Neural cell (in vitro differentiated cells): ENCODE data around the gene DOCK4. TPM values are rescaled to one million over a fixed set of nuclear protein-coding genes. Genes with fewer than 3 reads are reported as not detected.

Experiments used
- H2AFZ ChIP-seq: fragments of 200-600, 300-800 bp; sonication (generic), shearing (Covaris generic); 2 replicates; pipeline ENCODE4 v1.6.0; 2014; ENCODE audit warnings: low read depth, mild to moderate bottlenecking, antibody characterized with exemption, low read length, moderate library complexity
- H3F3A ChIP-seq: fragments of 200-600 bp; shearing (Covaris generic); 2 replicates; pipeline ENCODE4 v1.6.1; 2016; ENCODE audit warnings: mild to moderate bottlenecking, moderate library complexity, mixed read lengths, antibody characterized with exemption, low read length; ENCODE audit not compliant: insufficient read depth, poor library complexity, severe bottlenecking
- H3K27ac ChIP-seq: fragments of 200-600, 300-800 bp; sonication (generic), shearing (Covaris generic); 2 replicates; pipeline ENCODE4 v1.5.1; 2014; ENCODE audit warnings: mild to moderate bottlenecking, low read length, moderate library complexity
- H3K27me3 ChIP-seq: fragments of 300-800, 200-600 bp; sonication (generic), shearing (Covaris generic); 2 replicates; pipeline ENCODE4 v1.6.0; 2014; ENCODE audit warnings: mild to moderate bottlenecking, low read depth, low read length, moderate library complexity; ENCODE audit not compliant: insufficient read depth
- H3K36me3 ChIP-seq: fragments of 300-800, 200-600 bp; sonication (generic), shearing (Covaris generic); 2 replicates; pipeline ENCODE4 v1.5.1; 2014; ENCODE audit warnings: mild to moderate bottlenecking, antibody characterized with exemption, low read length, moderate library complexity; ENCODE audit not compliant: insufficient read depth
- H3K4me2 ChIP-seq: fragments of 300-800, 200-600 bp; sonication (generic), shearing (Covaris generic); 2 replicates; pipeline ENCODE4 v1.6.0; 2014; ENCODE audit warnings: mild to moderate bottlenecking, low read length
- H3K4me3 ChIP-seq: fragments of 300-800, 200-600 bp; sonication (generic), shearing (Covaris generic); 2 replicates; pipeline ENCODE4 v1.5.1; 2014; ENCODE audit warnings: mild to moderate bottlenecking, low read length, moderate library complexity
- H3K79me2 ChIP-seq: fragments of 200-600 bp; shearing (Covaris generic); replicated peaks from 2 replicates; pipeline ENCODE4 v1.6.0; 2014; ENCODE audit warnings: mild to moderate bottlenecking, low read length, moderate library complexity; ENCODE audit not compliant: insufficient read depth
- H3K9ac ChIP-seq: fragments of 300-800, 200-600 bp; sonication (generic), shearing (Covaris generic); 2 replicates; pipeline ENCODE4 v1.6.1; 2016; ENCODE audit warnings: mild to moderate bottlenecking, low read length, mixed read lengths
- H3K9me2 ChIP-seq: fragments of 200-600 bp; shearing (Covaris generic); 2 replicates; pipeline ENCODE4 v1.6.1; 2016; ENCODE audit warnings: mild to moderate bottlenecking, low read length, mixed read lengths; ENCODE audit not compliant: insufficient read depth
- H3K9me3 ChIP-seq: fragments of 200-600, 300-800 bp; sonication (generic), shearing (Covaris generic); 2 replicates; pipeline ENCODE4 v1.6.1; 2016; ENCODE audit warnings: mild to moderate bottlenecking, mixed run types, low read length, moderate library complexity, mixed read lengths
- H4K20me1 ChIP-seq: fragments of 200-600 bp; shearing (Covaris generic); 2 replicates; pipeline ENCODE4 v1.6.1; 2016; ENCODE audit warnings: mild to moderate bottlenecking, mixed run types; ENCODE audit not compliant: insufficient read depth
- CTCF ChIP-seq: fragments of 450-650 bp; IDR thresholded peaks from 2 replicates; pipeline ENCODE4 v1.5.1; 2014; ENCODE audit warnings: antibody characterized with exemption, mild to moderate bottlenecking, moderate library complexity; ENCODE audit not compliant: poor library complexity, severe bottlenecking
- EP300 ChIP-seq: fragments of 450-650 bp; conservative IDR thresholded peaks from 2 replicates; pipeline ENCODE4 v1.6.1; 2014; ENCODE audit warnings: antibody characterized with exemption, mild to moderate bottlenecking, moderate library complexity; ENCODE audit not compliant: poor library complexity, severe bottlenecking
- EZH2 ChIP-seq: fragments of 200-600, 300-800 bp; shearing (Covaris generic), sonication (generic); IDR thresholded peaks from 2 replicates; pipeline ENCODE4 v1.6.1; 2014; ENCODE audit warnings: antibody characterized with exemption, low read length, borderline replicate concordance, mild to moderate bottlenecking; ENCODE audit not compliant: insufficient read depth, poor library complexity, severe bottlenecking
- MXI1 ChIP-seq: fragments of 450-650 bp; conservative IDR thresholded peaks from 2 replicates; pipeline ENCODE4 v1.6.1; 2014; ENCODE audit warnings: antibody characterized with exemption, mild to moderate bottlenecking; ENCODE audit not compliant: poor library complexity, severe bottlenecking
- POLR2AphosphoS5 ChIP-seq: IDR thresholded peaks from 2 replicates; pipeline ENCODE4 v1.6.1; 2012
- RAD21 ChIP-seq: fragments of 450-650 bp; conservative IDR thresholded peaks from 2 replicates; pipeline ENCODE4 v1.6.1; 2014; ENCODE audit warnings: antibody characterized with exemption, mild to moderate bottlenecking, moderate library complexity
- REST ChIP-seq: IDR thresholded peaks from 2 replicates; pipeline ENCODE4 v1.6.1; 2012; ENCODE audit warnings: borderline replicate concordance
- SMC3 ChIP-seq: fragments of 450-650 bp; conservative IDR thresholded peaks from 2 replicates; pipeline ENCODE4 v1.6.1; 2014; ENCODE audit warnings: antibody characterized with exemption, mild to moderate bottlenecking, moderate library complexity; ENCODE audit not compliant: poor library complexity
- TAF1 ChIP-seq: IDR thresholded peaks from 2 replicates; pipeline ENCODE4 v1.6.1; 2012; ENCODE audit warnings: low read depth
- polyA plus RNA-seq: library from polyadenylated mRNA; depleted of rRNA; stranded (reverse); fragments of >200 nt; gene quantifications from 2 replicates; pipeline ENCODE4 v1.2.3, GENCODE V29; 2014

The DOCK4 gene
- polyA plus RNA-seq, 1 donor from 2014 or later, result 28.1 TPM

GRCh38 chr7:112124061-112124766 lies 82.0 kb downstream of the DOCK4 start:
- no peak overlapping the region for H3K27ac ChIP-seq
- no peak for TF ChIP-seq RAD21
- TF ChIP-seq MXI1, result no peak
- TF ChIP-seq EP300, result no peak
- TF ChIP-seq EZH2, result no peak
- TF ChIP-seq TAF1, result no peak
- no peak for TF ChIP-seq CTCF
- no peak for TF ChIP-seq REST
- no peak for TF ChIP-seq POLR2AphosphoS5
- no peak for TF ChIP-seq SMC3
- H3K4me2 ChIP-seq, result no peak overlapping the region
- no peaks in the 10 kb centered on the region for H3K9me2 ChIP-seq
- H3K27me3 ChIP-seq, result no peaks in the 10 kb centered on the region
- no peak overlapping the region for H2AFZ ChIP-seq
- no peaks in the 10 kb centered on the region for H3F3A ChIP-seq
- no peaks in the 10 kb centered on the region for H4K20me1 ChIP-seq
- H3K36me3 ChIP-seq, result no peaks in the 10 kb centered on the region
- H3K79me2 ChIP-seq, result no peaks in the 10 kb centered on the region
- no peaks in the 10 kb centered on the region for H3K9me3 ChIP-seq
- H3K9ac ChIP-seq, result no peak overlapping the region
- H3K4me3 ChIP-seq, result no peak overlapping the region

- no peaks in the 10 kb centered on the region for H3K9me3 ChIP-seq
- H3K27ac ChIP-seq, result no peak overlapping the region
- H3K36me3 ChIP-seq, result no peaks in the 10 kb centered on the region
- H3K4me3 ChIP-seq, result no peak overlapping the region
- H3K9me2 ChIP-seq, result no peaks in the 10 kb centered on the region
- no peaks in the 10 kb centered on the region for H3K27me3 ChIP-seq
- H3K4me2 ChIP-seq, result no peak overlapping the region
- H4K20me1 ChIP-seq, result no peaks in the 10 kb centered on the region
- no peak overlapping the region for H3K9ac ChIP-seq
- H3F3A ChIP-seq, result no peaks in the 10 kb centered on the region
- H3K79me2 ChIP-seq, result no peaks in the 10 kb centered on the region
- TF ChIP-seq CTCF, result no peak
- TF ChIP-seq SMC3, result no peak
- TF ChIP-seq TAF1, result no peak
- H2AFZ ChIP-seq, result no peak overlapping the region
Measured at GRCh38 chr7:112122798-112123197, 83.4 kb downstream of the DOCK4 start.
